ENCODE measurements around the gene ATP8A2. TPM values are rescaled to one million over a fixed set of nuclear protein-coding genes. Genes with fewer than 3 reads are reported as not detected.

The ATP8A2 gene
- total and polyA plus RNA-seq, 12 donors: under 0.01 to 0.18 (median 0.10) TPM; not detected in 3

DNA sequence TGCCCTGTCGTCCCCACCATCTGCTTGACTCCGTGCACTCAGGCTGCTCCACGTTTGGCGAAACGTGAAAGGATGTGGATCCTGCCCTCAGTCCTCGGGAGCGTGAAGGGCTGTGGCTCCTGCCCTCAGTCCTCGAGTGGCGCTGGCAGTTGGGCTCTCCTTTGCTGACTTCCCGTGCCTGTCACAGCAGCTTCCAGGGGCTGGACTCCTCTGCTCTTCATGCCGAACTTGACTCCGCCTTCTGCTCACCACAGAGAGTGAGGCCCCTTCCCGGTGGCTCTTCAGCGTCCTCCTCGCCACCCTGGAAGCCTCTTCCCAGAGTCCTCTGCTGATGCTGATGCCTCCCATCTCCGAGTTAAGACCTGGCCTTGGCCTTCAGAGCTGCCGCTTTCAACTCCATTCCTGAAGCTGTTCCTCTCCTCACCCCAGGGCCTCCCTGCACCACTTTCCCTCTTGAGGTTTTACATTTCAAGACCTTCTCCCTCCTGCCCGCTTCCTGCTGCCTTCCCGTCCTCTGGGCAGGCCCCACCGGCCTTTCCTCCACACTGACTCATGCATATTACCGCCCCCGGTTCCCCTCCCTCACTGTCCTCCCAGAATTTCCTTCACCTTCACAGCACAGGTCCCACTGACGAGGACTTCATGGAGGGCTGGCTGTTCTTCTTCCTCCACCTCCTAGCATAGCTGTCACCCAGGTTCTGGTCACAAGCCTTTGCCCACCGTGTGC lies 568.4 kb downstream of the ATP8A2 start:
- no peak for ATAC-seq
- intact Hi-C loops (cut with DNase I): no loop called here

GRCh38 chr13:25943081-25943480 lies 571.3 kb downstream of the ATP8A2 start:
- Histone ChIP-seq H3K27ac (no peak overlapping the region), H3K27me3 (peaks cover 0 to 20% (median 4%) of the 10 kb centered on the region in 7 donors), H3K36me3 (no peaks in the 10 kb centered on the region), H3K9me3 (no peaks in the 10 kb centered on the region), H3K4me3 (no peak overlapping the region), H3K4me1 (no peaks in the 10 kb centered on the region)
- no peak for ATAC-seq
- intact Hi-C loops (cut with DNase I): no loop called here
- DNase-seq: no peak
- WGBS, 2 donors: 66 to 68% methylated on average over 5 of the region's 5 CpGs
- no peak for TF ChIP-seq CTCF (IDR thresholded peaks at IDR 0.05)

More for the DNA sequence above, 568.4 kb downstream of the ATP8A2 start:
- no peak for DNase-seq
- TF ChIP-seq CTCF (IDR thresholded peaks at IDR 0.05): no peak
- peaks cover 0 to 8% (median 4%) of the 10 kb centered on the region in 7 donors for H3K27me3 ChIP-seq
- H3K27ac ChIP-seq: no peak overlapping the region
- H3K36me3 ChIP-seq: no peaks in the 10 kb centered on the region
- H3K4me3 ChIP-seq: no peak overlapping the region
- H3K9me3 ChIP-seq: no peaks in the 10 kb centered on the region
- no peaks in the 10 kb centered on the region for H3K4me1 ChIP-seq
- WGBS, 2 donors: 81 to 84% methylated on average over 24 of the region's 24 CpGs

DNA sequence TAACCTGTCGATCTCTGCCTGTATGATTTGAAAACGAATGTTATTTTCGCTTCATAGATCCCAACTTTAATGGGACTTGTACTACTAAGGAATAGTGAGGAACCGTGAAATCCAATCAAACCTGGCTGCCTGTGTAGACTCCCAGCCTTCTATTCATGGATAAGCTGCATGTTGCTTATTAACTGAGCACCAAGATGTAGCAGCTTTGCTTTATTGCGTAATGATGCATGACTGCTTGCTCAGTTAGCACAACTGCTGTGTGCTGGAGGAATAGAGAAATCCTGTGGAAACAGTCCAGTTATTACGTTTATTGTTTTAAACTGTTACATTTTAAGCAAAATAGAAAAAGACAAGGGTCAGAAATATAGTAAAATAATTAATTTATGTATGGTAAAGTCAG lies 571.9 kb downstream of the ATP8A2 start:
- TF ChIP-seq CTCF (IDR thresholded peaks at IDR 0.05): no peak
- no peaks in the 10 kb centered on the region for H3K36me3 ChIP-seq
- peaks cover 0 to 25% (median 6%) of the 10 kb centered on the region in 7 donors for H3K27me3 ChIP-seq
- WGBS, 2 donors: 89 to 93% methylated on average over 6 of the region's 6 CpGs
- H3K9me3 ChIP-seq: peaks cover 0 to 2% (median 0%) of the 10 kb centered on the region in 11 donors
- no peaks in the 10 kb centered on the region for H3K4me1 ChIP-seq
- H3K4me3 ChIP-seq: no peak overlapping the region
- ATAC-seq (no peak), DNase-seq (no peak)
- H3K27ac ChIP-seq: no peak overlapping the region
- intact Hi-C loops (cut with DNase I): no loop called here

- TF ChIP-seq CTCF (IDR thresholded peaks at IDR 0.05): no peak
- H3K4me1 ChIP-seq: no peaks in the 10 kb centered on the region
- H3K27me3 ChIP-seq: peaks cover 0 to 31% (median 13%) of the 10 kb centered on the region in 7 donors
- H3K4me3 ChIP-seq: no peak overlapping the region
- intact Hi-C loops (cut with DNase I): no loop called here
- no peak for DNase-seq
- H3K9me3 ChIP-seq: peaks cover 0 to 8% (median 0%) of the 10 kb centered on the region in 11 donors
- ATAC-seq: peak in 1 of 8 donors; percentile 27
- H3K27ac ChIP-seq: no peak overlapping the region
- WGBS, 2 donors: 21 to 29% methylated on average over 7 of the region's 7 CpGs
- H3K36me3 ChIP-seq: no peaks in the 10 kb centered on the region
These were observed 573.8 kb downstream of the ATP8A2 start for GRCh38 chr13:25945596-25945995.
